Fibroblast of lung (primary cell): ENCODE data around the gene ZNF507. TPM values are rescaled to one million over a fixed set of nuclear protein-coding genes. Genes with fewer than 3 reads are reported as not detected.
A peak's percentile ranks its signal among the peaks of the same experiment; 100 is the strongest.

Experiments
- DNase-seq, 2 donors: peaks; one replicate each; pipeline versions ENCODE4 v3.0.0 to v3.0.0-alpha.2; 2010; ENCODE audit warnings: low read depth in 2 of 2
- H2AFZ ChIP-seq: 2 replicates; pipeline ENCODE4 v1.5.1; 2012; ENCODE audit warnings: low read length, control low read depth, inconsistent platforms
- H3K27ac ChIP-seq: 2 replicates; pipeline ENCODE4 v1.5.1; 2011; ENCODE audit warnings: low read length, control low read depth; ENCODE audit not compliant: insufficient read depth
- H3K27me3 ChIP-seq: 2 replicates; pipeline ENCODE4 v1.5.1; 2011; ENCODE audit warnings: mild to moderate bottlenecking, low read length; ENCODE audit not compliant: control insufficient read depth, insufficient read depth
- H3K36me3 ChIP-seq: 2 replicates; pipeline ENCODE4 v1.5.1; 2011; ENCODE audit warnings: low read length; ENCODE audit not compliant: control insufficient read depth, insufficient read depth
- H3K4me1 ChIP-seq: 2 replicates; pipeline ENCODE4 v1.5.1; 2011; ENCODE audit warnings: low read length; ENCODE audit not compliant: control insufficient read depth, insufficient read depth; ENCODE audit errors: extremely low read depth
- H3K4me2 ChIP-seq: 2 replicates; pipeline ENCODE4 v1.5.1; 2011; ENCODE audit warnings: low read length, control low read depth; ENCODE audit not compliant: insufficient read depth; ENCODE audit errors: extremely low read depth
- H3K4me3 ChIP-seq, 4 experiments: fragments of 200-600 bp in 1 of 4; sonication (generic) in 1 of 4; replicated peaks in 1 of 4; 2 replicates each; pipeline ENCODE4 v1.5.1; 2011 to 2016; ENCODE audit warnings: low read length in 4 of 4, low read depth in 3 of 4, mild to moderate bottlenecking in 3 of 4, control low read depth in 2 of 4, inconsistent platforms in 1 of 4, mixed read lengths in 1 of 4; ENCODE audit not compliant: insufficient read depth in 1 of 4; ENCODE audit errors: control extremely low read depth in 1 of 4
- H3K79me2 ChIP-seq: 2 replicates; pipeline ENCODE4 v1.5.1; 2012; ENCODE audit warnings: mild to moderate bottlenecking, low read length, inconsistent platforms; ENCODE audit not compliant: control insufficient read depth, insufficient read depth
- H3K9ac ChIP-seq: 2 replicates; pipeline ENCODE4 v1.5.1; 2011; ENCODE audit warnings: mild to moderate bottlenecking, low read length, control low read depth; ENCODE audit not compliant: insufficient read depth
- H3K9me3 ChIP-seq: 2 replicates; pipeline ENCODE4 v1.5.1; 2012; ENCODE audit warnings: low read depth, low read length; ENCODE audit not compliant: control insufficient read depth, insufficient read depth
- H4K20me1 ChIP-seq: 2 replicates; pipeline ENCODE4 v1.5.1; 2011; ENCODE audit warnings: low read length; ENCODE audit not compliant: control insufficient read depth, insufficient read depth; ENCODE audit errors: extremely low read depth
- EZH2 ChIP-seq: IDR thresholded peaks from 2 replicates; pipeline ENCODE4 v1.5.1; 2012; ENCODE audit warnings: low read length, control low read depth, mild to moderate bottlenecking; ENCODE audit errors: missing control alignments
- polyA plus RNA-seq, 2 donors: library from polyadenylated mRNA; depleted of rRNA in 1 of 2; stranded (reverse) in 1 of 2; unstranded in 1 of 2; fragments of >200 nt; gene quantifications; 2 replicates each; pipeline ENCODE4 v1.2.1, GENCODE V29; 2011 to 2012; ENCODE audit warnings: missing spikeins in 1 of 2
- total RNA-seq: library from RNA; depleted of rRNA; stranded (reverse); fragments of >200 nt; gene quantifications from 2 replicates; pipeline ENCODE4 v1.2.1, GENCODE V29; 2014
- TF ChIP-seq, protein P1 (sequence below), 2 donors: IDR thresholded peaks in 1 of 2; conservative IDR thresholded peaks in 1 of 2; 1 replicate in 1 of 2; 2 replicates in 1 of 2; pipeline ENCODE4 v1.5.1; 2011 to 2012; ENCODE audit warnings: low read length in 2 of 2, control low read depth in 1 of 2, inconsistent platforms in 1 of 2, low read depth in 1 of 2, mild to moderate bottlenecking in 1 of 2

Gene ZNF507
- total and polyA plus RNA-seq, 2 donors (not counting 1 experiment from before 2014, with no cell fraction given) = 12.1 to 17.8 TPM

DNA sequence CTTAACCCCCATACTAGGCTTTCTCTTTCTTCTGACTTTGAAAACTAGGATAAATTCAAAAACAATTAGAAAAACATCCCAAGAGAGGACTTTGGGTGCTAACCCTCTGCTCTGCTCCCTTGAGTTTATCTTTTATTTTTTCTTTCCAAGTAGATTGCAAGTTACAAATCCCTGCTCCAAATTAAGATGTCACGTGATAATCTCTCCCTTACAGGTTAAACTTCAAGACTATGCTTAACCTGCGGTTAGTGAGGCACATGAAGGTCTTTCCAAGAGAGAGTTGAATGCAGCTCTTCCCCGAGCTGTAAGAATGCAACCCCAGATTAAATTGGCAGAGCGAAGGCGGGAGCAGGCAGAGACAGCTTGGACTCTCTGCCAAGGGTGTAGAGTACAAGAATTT is 12.2 kb upstream of the ZNF507 start:
- Histone ChIP-seq H3K27me3 (no peaks in the 10 kb centered on the region), H3K27ac (no peak overlapping the region), H3K4me3 (no peak overlapping the region), H3K79me2 (no peaks in the 10 kb centered on the region), H2AFZ (no peak overlapping the region), H4K20me1 (no peaks in the 10 kb centered on the region), H3K36me3 (no peaks in the 10 kb centered on the region), H3K4me1 (no peaks in the 10 kb centered on the region), H3K4me2 (no peak overlapping the region), H3K9me3 (no peaks in the 10 kb centered on the region), H3K9ac (no peak overlapping the region)
- TF ChIP-seq, protein P1, sequence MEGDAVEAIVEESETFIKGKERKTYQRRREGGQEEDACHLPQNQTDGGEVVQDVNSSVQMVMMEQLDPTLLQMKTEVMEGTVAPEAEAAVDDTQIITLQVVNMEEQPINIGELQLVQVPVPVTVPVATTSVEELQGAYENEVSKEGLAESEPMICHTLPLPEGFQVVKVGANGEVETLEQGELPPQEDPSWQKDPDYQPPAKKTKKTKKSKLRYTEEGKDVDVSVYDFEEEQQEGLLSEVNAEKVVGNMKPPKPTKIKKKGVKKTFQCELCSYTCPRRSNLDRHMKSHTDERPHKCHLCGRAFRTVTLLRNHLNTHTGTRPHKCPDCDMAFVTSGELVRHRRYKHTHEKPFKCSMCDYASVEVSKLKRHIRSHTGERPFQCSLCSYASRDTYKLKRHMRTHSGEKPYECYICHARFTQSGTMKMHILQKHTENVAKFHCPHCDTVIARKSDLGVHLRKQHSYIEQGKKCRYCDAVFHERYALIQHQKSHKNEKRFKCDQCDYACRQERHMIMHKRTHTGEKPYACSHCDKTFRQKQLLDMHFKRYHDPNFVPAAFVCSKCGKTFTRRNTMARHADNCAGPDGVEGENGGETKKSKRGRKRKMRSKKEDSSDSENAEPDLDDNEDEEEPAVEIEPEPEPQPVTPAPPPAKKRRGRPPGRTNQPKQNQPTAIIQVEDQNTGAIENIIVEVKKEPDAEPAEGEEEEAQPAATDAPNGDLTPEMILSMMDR (conservative IDR thresholded peaks at IDR 0.05 in 1 of 2, IDR thresholded peaks at IDR 0.05 in 1 of 2; ENCODE audit: low read depth in 1 of 2, low read length in 2 of 2) = no peak
- no peak for TF ChIP-seq EZH2
- no peak for DNase-seq

DNA sequence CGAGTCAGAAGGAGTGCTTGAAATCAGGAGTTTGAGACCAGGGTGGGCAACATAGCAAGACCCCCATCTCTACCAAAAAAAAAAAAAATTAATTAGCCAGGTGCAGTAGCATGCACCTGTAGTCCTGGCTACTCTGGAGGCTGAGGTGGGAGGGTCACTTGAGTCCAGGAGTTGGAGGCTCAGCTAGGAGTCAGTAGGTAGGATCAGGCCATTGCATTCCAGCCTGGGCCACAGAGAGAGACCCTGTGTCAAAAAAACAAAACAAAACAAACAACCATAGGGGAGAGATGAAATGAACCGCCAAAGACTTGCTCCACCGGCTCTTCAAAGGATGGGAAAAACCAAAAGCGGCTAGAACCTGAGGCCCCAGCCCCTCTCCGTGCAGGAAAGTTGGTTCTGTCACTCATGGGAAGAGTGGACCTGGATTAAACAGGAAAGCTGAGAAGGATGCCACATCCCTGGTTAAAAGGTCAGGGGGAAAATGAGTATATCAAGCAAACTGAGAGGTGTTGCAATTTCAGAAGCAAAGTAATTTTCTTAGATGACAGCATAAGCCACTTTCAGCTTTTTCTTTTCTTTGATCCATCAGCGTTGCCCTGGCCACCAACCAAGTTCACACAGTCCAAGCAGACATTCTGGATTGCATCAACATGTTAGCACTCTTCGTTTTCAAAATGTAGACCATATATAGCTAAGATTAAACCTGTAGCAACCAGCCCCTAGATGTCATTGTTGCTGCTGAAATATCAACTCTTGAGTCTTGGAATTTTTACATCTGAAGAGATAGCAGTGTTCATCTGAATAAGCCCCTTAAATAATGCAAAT is 8.9 kb upstream of the ZNF507 start:
- H3K36me3 ChIP-seq = no peaks in the 10 kb centered on the region
- no peak overlapping the region for H3K9ac ChIP-seq
- peak overlapping the region; percentile 55 for H3K4me2 ChIP-seq
- peak overlapping the region in 3 of 4 experiments; percentile 20 to 44 (median 36) for H3K4me3 ChIP-seq
- no peaks in the 10 kb centered on the region for H3K4me1 ChIP-seq
- no peaks in the 10 kb centered on the region for H4K20me1 ChIP-seq
- no peaks in the 10 kb centered on the region for H3K27me3 ChIP-seq
- H3K27ac ChIP-seq = no peak overlapping the region
- peak in 1 of 2 donors; percentile 81 for DNase-seq
- H3K9me3 ChIP-seq = no peaks in the 10 kb centered on the region
- H2AFZ ChIP-seq = peak overlapping the region; percentile 30
- H3K79me2 ChIP-seq = no peaks in the 10 kb centered on the region
- TF ChIP-seq, protein P1 (conservative IDR thresholded peaks at IDR 0.05 in 1 of 2, IDR thresholded peaks at IDR 0.05 in 1 of 2; ENCODE audit: low read depth in 1 of 2, low read length in 2 of 2) = peak in 1 of 2 donors; percentile 36
- no peak for TF ChIP-seq EZH2

DNA sequence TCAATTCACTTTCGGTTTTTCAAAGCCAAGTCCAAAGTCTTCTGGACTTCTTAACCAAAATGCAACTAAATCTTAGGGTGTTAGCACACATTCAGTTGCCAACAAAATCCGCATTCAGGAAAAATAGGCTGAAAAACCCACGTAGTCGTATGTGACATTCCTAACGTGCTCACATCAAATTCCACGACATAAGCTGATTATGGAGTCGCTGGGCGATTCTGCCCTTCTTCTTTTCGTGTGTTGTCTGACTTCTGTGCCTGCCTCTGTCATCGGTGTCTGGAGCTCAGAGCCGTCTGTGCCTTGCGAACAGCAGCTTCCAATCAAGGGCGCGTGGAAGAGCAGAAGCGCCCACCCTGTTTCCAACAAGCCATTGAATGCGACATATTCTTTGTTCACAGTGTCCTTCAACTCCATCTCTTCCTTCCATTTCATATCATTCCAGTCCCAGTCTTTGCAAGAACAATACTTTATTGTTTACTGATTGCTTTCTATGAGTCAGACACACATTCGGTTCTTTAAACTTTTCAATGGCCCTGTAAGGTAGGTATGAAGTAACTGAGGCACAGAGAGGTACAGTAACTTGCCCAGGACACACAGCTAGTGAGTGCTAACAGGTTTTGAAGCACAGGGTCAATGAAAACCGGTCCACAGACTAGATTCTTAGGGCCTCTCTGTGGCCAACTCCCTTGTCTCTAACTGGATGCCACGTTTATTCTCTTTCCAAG is 8.2 kb upstream of the ZNF507 start:
- Histone ChIP-seq H3K9me3 (no peaks in the 10 kb centered on the region), H3K36me3 (no peaks in the 10 kb centered on the region), H3K4me1 (no peaks in the 10 kb centered on the region), H3K27me3 (no peaks in the 10 kb centered on the region), H4K20me1 (no peaks in the 10 kb centered on the region), H3K27ac (no peak overlapping the region), H2AFZ (peak overlapping the region; percentile 30), H3K4me2 (peak overlapping the region; percentile 55), H3K4me3 (peak overlapping the region in 3 of 4 experiments; percentile 20 to 44 (median 36)), H3K9ac (no peak overlapping the region), H3K79me2 (no peaks in the 10 kb centered on the region)
- no peak for DNase-seq
- no peak for TF ChIP-seq EZH2
- TF ChIP-seq, protein P1 (conservative IDR thresholded peaks at IDR 0.05 in 1 of 2, IDR thresholded peaks at IDR 0.05 in 1 of 2; ENCODE audit: low read depth in 1 of 2, low read length in 2 of 2) = no peak
